H1 (cell line): ENCODE results near the gene LSG1. TPM values are rescaled to one million over a fixed set of nuclear protein-coding genes. Genes with fewer than 3 reads are reported as not detected.

Experiments used
- ATF3 ChIP-seq: IDR thresholded peaks from 2 replicates; pipeline ENCODE4 v1.6.1; 2011; ENCODE audit warnings: low read depth, mild to moderate bottlenecking, low read length; ENCODE audit not compliant: insufficient read depth
- BCL11A ChIP-seq, 2 experiments: IDR thresholded peaks; one replicate each; pipeline ENCODE4 v1.6.1; 2011; ENCODE audit warnings: low read depth in 2 of 2, low read length in 2 of 2, mild to moderate bottlenecking in 2 of 2
- BRCA1 ChIP-seq: IDR thresholded peaks from 2 replicates; pipeline ENCODE4 v1.6.1; 2012; ENCODE audit warnings: low read depth, low read length, improper control_type of control experiment
- CBX5 ChIP-seq: fragments of 300-800, 300-1000 bp; sonication (generic); IDR thresholded peaks from 2 replicates; pipeline ENCODE4 v1.7.1; 2016; ENCODE audit warnings: antibody characterized with exemption, low read length, low read depth
- CBX8 ChIP-seq: fragments of 300-800, 300-1000 bp; sonication (generic); IDR thresholded peaks from 2 replicates; pipeline ENCODE4 v1.7.1; 2016; ENCODE audit warnings: low read depth, low read length, borderline replicate concordance
- CEBPB ChIP-seq: IDR thresholded peaks from 2 replicates; pipeline ENCODE4 v1.6.1; 2012; ENCODE audit warnings: low read depth, low read length
- CTBP2 ChIP-seq: IDR thresholded peaks from 2 replicates; pipeline ENCODE4 v1.7.0; 2011; ENCODE audit warnings: borderline replicate concordance, mild to moderate bottlenecking, moderate library complexity, mixed read lengths, low read length; ENCODE audit not compliant: insufficient read depth, insufficient read length
- FOSL1 ChIP-seq: IDR thresholded peaks from 2 replicates; pipeline ENCODE4 v1.6.1; 2011; ENCODE audit warnings: mild to moderate bottlenecking, low read depth, low read length, moderate library complexity; ENCODE audit not compliant: insufficient read depth
- GTF2F1 ChIP-seq: IDR thresholded peaks from 2 replicates; pipeline ENCODE4 v1.6.1; 2012; ENCODE audit warnings: low read depth, low read length, improper control_type of control experiment, borderline replicate concordance
- HDAC6 ChIP-seq: IDR thresholded peaks from one replicate; pipeline ENCODE4 v1.7.1; 2012; ENCODE audit warnings: low read depth, mild to moderate bottlenecking, inconsistent platforms, low read length, moderate library complexity
- JUND ChIP-seq: IDR thresholded peaks from 2 replicates; pipeline ENCODE4 v1.6.1; 2011; ENCODE audit warnings: mild to moderate bottlenecking, improper control_type of control experiment, low read length
- KDM4A ChIP-seq: IDR thresholded peaks from one replicate; pipeline ENCODE4 v1.7.1; 2012; ENCODE audit warnings: low read depth, mild to moderate bottlenecking, moderate library complexity, low read length, inconsistent platforms; ENCODE audit not compliant: severe bottlenecking
- KDM5A ChIP-seq: fragments of 200-600 bp; IDR thresholded peaks from 2 replicates; pipeline ENCODE4 v1.7.1; 2012; ENCODE audit warnings: mild to moderate bottlenecking, low read length, inconsistent platforms, mixed read lengths
- POU5F1 ChIP-seq: IDR thresholded peaks from 2 replicates; pipeline ENCODE4 v1.6.1; 2011; ENCODE audit warnings: low read depth, mild to moderate bottlenecking, low read length, moderate library complexity
- RFX5 ChIP-seq: IDR thresholded peaks from 2 replicates; pipeline ENCODE4 v1.6.1; 2011; ENCODE audit warnings: low read depth, low read length, improper control_type of control experiment, borderline replicate concordance
- RNF2 ChIP-seq: fragments of 200-900, 300-1000 bp; sonication (generic); IDR thresholded peaks from 2 replicates; pipeline ENCODE4 v1.7.1; 2016; ENCODE audit warnings: borderline replicate concordance, low read depth, mild to moderate bottlenecking, antibody characterized with exemption, low read length; ENCODE audit not compliant: poor library complexity, severe bottlenecking; ENCODE audit errors: missing control alignments
- RXRA ChIP-seq: IDR thresholded peaks from 2 replicates; pipeline ENCODE4 v1.6.1; 2011; ENCODE audit warnings: low read depth, mild to moderate bottlenecking, low read length, moderate library complexity; ENCODE audit not compliant: insufficient read depth
- SP2 ChIP-seq: IDR thresholded peaks from 2 replicates; pipeline ENCODE4 v1.6.1; 2012; ENCODE audit warnings: mild to moderate bottlenecking, low read length, inconsistent platforms
- SP4 ChIP-seq: IDR thresholded peaks from 2 replicates; pipeline ENCODE4 v1.6.1; 2012; ENCODE audit warnings: low read length, inconsistent platforms
- SRF ChIP-seq: IDR thresholded peaks from 2 replicates; pipeline ENCODE4 v1.6.1; 2011; ENCODE audit warnings: mild to moderate bottlenecking, low read depth, low read length, moderate library complexity
- TBP ChIP-seq: IDR thresholded peaks from 2 replicates; pipeline ENCODE4 v1.6.1; 2011; ENCODE audit warnings: low read depth, low read length, improper control_type of control experiment
- TCF12 ChIP-seq: IDR thresholded peaks from 2 replicates; pipeline ENCODE4 v1.6.1; 2011; ENCODE audit warnings: low read depth, mild to moderate bottlenecking, low read length
- TEAD4 ChIP-seq: IDR thresholded peaks from 2 replicates; pipeline ENCODE4 v1.6.1; 2012; ENCODE audit warnings: low read depth, low read length, inconsistent platforms, mixed read lengths
- YY1 ChIP-seq: IDR thresholded peaks from 2 replicates; pipeline ENCODE4 v1.6.1; 2011; ENCODE audit warnings: low read depth, mild to moderate bottlenecking, low read length
- polyA plus RNA-seq, 7 experiments: library from polyadenylated mRNA; depleted of rRNA in 3 of 7; stranded (reverse) in 5 of 7; unstranded in 2 of 7; fragments of >200 nt in 5 of 7; fragments of 200-250 nt in 2 of 7; gene quantifications; 1 replicate in 5 of 7; 2 replicates in 1 of 7; 4 replicates in 1 of 7; pipeline versions ENCODE4 v1.2.1 to v1.2.3, GENCODE V29; 2011 to 2013; ENCODE audit warnings: missing spikeins in 2 of 7, mixed read lengths in 2 of 7
- total RNA-seq: library from RNA; stranded (reverse); fragmentation: NEBNext Ultra II Directional; extraction: Animal tissue kit (Norgen Biotek cat#: 25700); gene quantifications from 2 replicates; pipeline ENCODE4 v1.2.1, GENCODE V29; 2021
- TF ChIP-seq, protein P1 (sequence below): IDR thresholded peaks from 2 replicates; pipeline ENCODE4 v1.6.1; 2011; ENCODE audit warnings: low read length, improper control_type of control experiment

The LSG1 gene
- total and polyA plus RNA-seq, 2 of the 8 experiments (the other 6 are each of a cell fraction or from before 2014, with no cell fraction given): 23.7 to 47.6 TPM

DNA sequence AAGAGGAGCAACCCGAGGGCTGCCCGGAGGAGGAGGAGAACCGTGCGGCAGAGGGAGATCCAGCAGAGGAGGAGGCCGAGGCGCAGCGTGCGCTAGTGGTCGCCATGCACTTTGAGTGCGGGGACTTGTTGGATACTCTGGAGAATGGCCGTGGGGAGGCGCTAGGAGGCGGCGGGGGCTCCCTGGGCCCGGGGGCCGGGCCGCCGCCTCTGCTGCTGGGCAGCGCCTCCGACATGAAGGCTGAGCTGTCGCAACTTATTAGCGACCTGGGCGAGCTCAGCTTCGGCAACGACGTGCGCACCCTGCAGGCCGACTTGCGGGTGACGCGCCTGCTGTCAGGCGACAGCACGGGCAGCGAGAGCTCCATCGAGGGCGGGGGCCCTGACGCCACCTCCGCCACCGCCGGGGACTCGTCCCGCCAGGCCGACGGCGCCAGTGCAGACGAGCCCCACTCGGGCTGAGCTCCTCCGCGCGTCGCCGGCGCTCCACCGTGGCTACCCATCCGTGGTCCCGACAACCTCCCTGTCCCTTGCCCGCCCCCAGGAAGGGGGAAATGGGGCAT is 15.7 kb upstream of the LSG1 start (continued):
- TF ChIP-seq ATF3 (no peak), TEAD4 (no peak), SP4 (no peak), FOSL1 (no peak), YY1 (peak; percentile 70; the same call in 1 of the 2 replicates), GTF2F1 (no peak), JUND (no peak), SP2 (no peak), CBX8 (no peak), POU5F1 (no peak), BCL11A (IDR thresholded peaks at IDR 0.05; ENCODE audit: low read depth in 2 of 2, low read length in 2 of 2) (no peak), CEBPB (peak; percentile 65; the same call in 1 of the 2 replicates), HDAC6 (no peak), TCF12 (0 out of 2 replicates have a peak, but pooled peaks have one; percentile 5), RXRA (no peak), CBX5 (no peak), RFX5 (no peak), RNF2 (no peak), KDM5A (no peak), BRCA1 (no peak), TBP (no peak), KDM4A (peak; percentile 48), CTBP2 (no peak), SRF (no peak)
- TF ChIP-seq, protein P1, sequence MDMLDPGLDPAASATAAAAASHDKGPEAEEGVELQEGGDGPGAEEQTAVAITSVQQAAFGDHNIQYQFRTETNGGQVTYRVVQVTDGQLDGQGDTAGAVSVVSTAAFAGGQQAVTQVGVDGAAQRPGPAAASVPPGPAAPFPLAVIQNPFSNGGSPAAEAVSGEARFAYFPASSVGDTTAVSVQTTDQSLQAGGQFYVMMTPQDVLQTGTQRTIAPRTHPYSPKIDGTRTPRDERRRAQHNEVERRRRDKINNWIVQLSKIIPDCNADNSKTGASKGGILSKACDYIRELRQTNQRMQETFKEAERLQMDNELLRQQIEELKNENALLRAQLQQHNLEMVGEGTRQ: no peak
